GM18861 (cell line): Measurements from ENCODE around the gene DGCR6L.
"Not testable (repeated sequence)": the region's sequence is repeated elsewhere in the genome, so short reads cannot be mapped to it uniquely, and the experiment has no call there.

ENCODE experiments used
- ATAC-seq: cut with Tn5 transposase; IDR thresholded peaks from one replicate; pipeline ENCODE4 v1.9.1; 2021; ENCODE audit not compliant: unreplicated experiment

Gene DGCR6L

GRCh38 chr22:20328569-20328930 is 8.7 kb upstream of the DGCR6L start:
- not testable (repeated sequence) for ATAC-seq

GRCh38 chr22:20325996-20326395 is 6.1 kb upstream of the DGCR6L start:
- ATAC-seq, result not testable (repeated sequence)

GRCh38 chr22:20324139-20324516 is 4.3 kb upstream of the DGCR6L start:
- no peak for ATAC-seq

- ATAC-seq, result not testable (repeated sequence)
Observed at GRCh38 chr22:20321552-20322211, 1.8 kb upstream of the DGCR6L start.

- not testable (repeated sequence) for ATAC-seq
Observed at GRCh38 chr22:20320659-20321551, 1.0 kb upstream of the DGCR6L start.

GRCh38 chr22:20319041-20319744 is 667 bp downstream of the DGCR6L start:
- ATAC-seq, result peak; percentile 10

- ATAC-seq, result not testable (repeated sequence)
Observed at GRCh38 chr22:20318043-20318688, 1.7 kb downstream of the DGCR6L start.

GRCh38 chr22:20317402-20318042 is 2.3 kb downstream of the DGCR6L start:
- not testable (repeated sequence) for ATAC-seq

GRCh38 chr22:20316844-20317401 is 2.9 kb downstream of the DGCR6L start:
- no peak for ATAC-seq

GRCh38 chr22:20316217-20316843 is 3.5 kb downstream of the DGCR6L start:
- ATAC-seq, result no peak

GRCh38 chr22:20315337-20316216 is 4.3 kb downstream of the DGCR6L start:
- ATAC-seq, result no peak

GRCh38 chr22:20314741-20315336 is 5.0 kb downstream of the DGCR6L start:
- not testable (repeated sequence) for ATAC-seq

GRCh38 chr22:20314206-20314605 is 5.7 kb downstream of the DGCR6L start:
- ATAC-seq, result not testable (repeated sequence)

GRCh38 chr22:20313306-20314077 is 6.4 kb downstream of the DGCR6L start:
- ATAC-seq, result not testable (repeated sequence)

GRCh38 chr22:20312396-20313191 is 7.3 kb downstream of the DGCR6L start:
- ATAC-seq, result no peak

GRCh38 chr22:20311249-20312062 is 8.4 kb downstream of the DGCR6L start:
- ATAC-seq, result not testable (repeated sequence)
